GM23338 (cell line): ENCODE measurements around the gene IYD. TPM values are rescaled to one million over a fixed set of nuclear protein-coding genes. Genes with fewer than 3 reads are reported as not detected.

ENCODE experiments used
- ATAC-seq: fragments of 200-7000 bp; cut with Tn5 transposase; 3 replicates; pipeline ENCODE4 v1.9.1; 2020
- DNase-seq: peaks from one replicate; pipeline ENCODE4 v3.0.0-alpha.2; 2015; ENCODE audit warnings: low spot score
- H2AFZ ChIP-seq: fragments of 200-600 bp; sonication (generic); 2 replicates; pipeline ENCODE4 v1.8.0; 2016; ENCODE audit warnings: antibody characterized with exemption, mild to moderate bottlenecking, moderate library complexity
- H3F3A ChIP-seq: fragments of 200-600 bp; sonication (generic); replicated peaks from 2 replicates; pipeline ENCODE4 v1.8.0; 2017; ENCODE audit warnings: antibody characterized with exemption, mixed run types, low read depth
- H3K27ac ChIP-seq: fragments of 200-600 bp; sonication (generic); 2 replicates; pipeline ENCODE4 v1.6.1; 2016; ENCODE audit warnings: low read depth
- H3K27me3 ChIP-seq: fragments of 200-600 bp; sonication (generic); 2 replicates; pipeline ENCODE4 v1.8.0; 2016; ENCODE audit warnings: mild to moderate bottlenecking, mixed run types, moderate library complexity; ENCODE audit not compliant: insufficient read depth
- H3K36me3 ChIP-seq: fragments of 200-600 bp; sonication (generic); 2 replicates; pipeline ENCODE4 v1.8.0; 2016; ENCODE audit warnings: mild to moderate bottlenecking; ENCODE audit not compliant: insufficient read depth
- H3K4me1 ChIP-seq: fragments of 200-600 bp; sonication (generic); 2 replicates; pipeline ENCODE4 v1.8.0; 2016; ENCODE audit warnings: mild to moderate bottlenecking, moderate library complexity; ENCODE audit not compliant: insufficient read depth
- H3K4me2 ChIP-seq: fragments of 200-600 bp; sonication (generic); 2 replicates; pipeline ENCODE4 v1.7.1; 2017; ENCODE audit warnings: mixed run types
- H3K4me3 ChIP-seq: fragments of 200-600 bp; sonication (generic); 2 replicates; pipeline ENCODE4 v1.6.1; 2016; ENCODE audit warnings: mixed run types
- H3K79me2 ChIP-seq: fragments of 200-600 bp; sonication (generic); replicated peaks from 2 replicates; pipeline ENCODE4 v1.8.0; 2017; ENCODE audit warnings: mild to moderate bottlenecking; ENCODE audit not compliant: insufficient read depth
- H3K9me2 ChIP-seq: fragments of 200-600 bp; sonication (generic); 2 replicates; pipeline ENCODE4 v1.8.0; 2017; ENCODE audit not compliant: insufficient read depth
- H4K20me1 ChIP-seq: fragments of 200-600 bp; sonication (generic); replicated peaks from 2 replicates; pipeline ENCODE4 v1.8.0; 2017; ENCODE audit warnings: mild to moderate bottlenecking; ENCODE audit not compliant: insufficient read depth
- H3K27ac Mint-ChIP-seq: 2 replicates; pipeline ENCODE4 v1.8.0; 2020; ENCODE audit warnings: inconsistent platforms, mild to moderate bottlenecking, moderate library complexity, mixed read lengths
- H3K27me3 Mint-ChIP-seq: 3 replicates; pipeline ENCODE4 v1.8.0; 2022; ENCODE audit warnings: low read depth, mild to moderate bottlenecking, moderate library complexity, mixed read lengths, inconsistent platforms; ENCODE audit not compliant: insufficient read depth, poor library complexity
- H3K36me3 Mint-ChIP-seq: 3 replicates; pipeline ENCODE4 v1.8.0; 2021; ENCODE audit warnings: low read depth, mild to moderate bottlenecking, inconsistent platforms, moderate library complexity, mixed read lengths
- H3K4me1 Mint-ChIP-seq: 3 replicates; pipeline ENCODE4 v1.8.0; 2020; ENCODE audit warnings: mild to moderate bottlenecking, inconsistent platforms, mixed read lengths
- H3K4me3 Mint-ChIP-seq: 3 replicates; pipeline ENCODE4 v1.8.0; 2021; ENCODE audit warnings: moderate library complexity, mild to moderate bottlenecking, inconsistent platforms, mixed read lengths
- H3K9me3 Mint-ChIP-seq: 3 replicates; pipeline ENCODE4 v1.8.0; 2020; ENCODE audit warnings: moderate library complexity, mild to moderate bottlenecking, inconsistent platforms, mixed read lengths
- CREB1 ChIP-seq: fragments of 250-450 bp; sonication (Bioruptor Pico); IDR thresholded peaks from 2 replicates; pipeline ENCODE4 v1.5.0; 2020; ENCODE audit warnings: low read depth, mild to moderate bottlenecking, moderate library complexity
- CTCF ChIP-seq, 2 experiments: fragments of 200-600 bp in 1 of 2; sonication (generic) in 1 of 2; conservative IDR thresholded peaks; 2 replicates each; pipeline versions ENCODE4 v1.5.1 to v1.6.1; 2016 to 2017; ENCODE audit warnings: antibody characterized with exemption in 2 of 2, low read depth in 2 of 2, mild to moderate bottlenecking in 2 of 2, moderate library complexity in 1 of 2
- ETS1 ChIP-seq: IDR thresholded peaks from 2 replicates; pipeline ENCODE4 v1.6.1; 2016; ENCODE audit warnings: antibody characterized with exemption
- EZH2 ChIP-seq: fragments of 200-600 bp; sonication (generic); IDR thresholded peaks from one replicate; pipeline ENCODE4 v1.8.0; 2017; ENCODE audit warnings: antibody characterized with exemption, mild to moderate bottlenecking, low read depth; ENCODE audit not compliant: unreplicated experiment
- EZH2phosphoT487 ChIP-seq: fragments of 200-600 bp; sonication (generic); IDR thresholded peaks from one replicate; pipeline ENCODE4 v1.8.1; 2018; ENCODE audit warnings: antibody characterized with exemption; ENCODE audit not compliant: unreplicated experiment
- JUNB ChIP-seq: IDR thresholded peaks from one replicate; pipeline ENCODE4 v1.6.1; 2016; ENCODE audit warnings: antibody characterized with exemption; ENCODE audit not compliant: unreplicated experiment
- NANOG ChIP-seq: IDR thresholded peaks from 2 replicates; pipeline ENCODE4 v1.6.1; 2016; ENCODE audit warnings: antibody characterized with exemption, borderline replicate concordance
- POLR2AphosphoS5 ChIP-seq: IDR thresholded peaks from 2 replicates; pipeline ENCODE4 v1.6.1; 2016; ENCODE audit warnings: antibody characterized with exemption, low read depth
- REST ChIP-seq: IDR thresholded peaks from one replicate; pipeline ENCODE4 v1.6.1; 2018; ENCODE audit warnings: antibody characterized with exemption; ENCODE audit not compliant: unreplicated experiment
- STAT1 ChIP-seq: IDR thresholded peaks from one replicate; pipeline ENCODE4 v1.6.1; 2016; ENCODE audit warnings: antibody characterized with exemption; ENCODE audit not compliant: unreplicated experiment
- ZNF114 ChIP-seq: fragments of 250-450 bp; sonication (Bioruptor Pico); IDR thresholded peaks from 2 replicates; pipeline ENCODE4 v1.5.0; 2020; ENCODE audit warnings: mild to moderate bottlenecking, moderate library complexity
- ZNF331 ChIP-seq: fragments of 250-450 bp; sonication (Bioruptor Pico); IDR thresholded peaks from 2 replicates; pipeline ENCODE4 v1.5.0; 2020; ENCODE audit warnings: low read depth, mild to moderate bottlenecking, moderate library complexity
- ZNF462 ChIP-seq: fragments of 250-450 bp; sonication (Bioruptor Pico); IDR thresholded peaks from 2 replicates; pipeline ENCODE4 v1.5.0; 2020; ENCODE audit warnings: mild to moderate bottlenecking, moderate library complexity
- polyA plus RNA-seq: library from polyadenylated mRNA; unstranded; fragments of >200 nt; fragmentation: Nextera tagmentation; extraction: Ambion mirVana; gene quantifications from 2 replicates; pipeline ENCODE4 v1.2.1, GENCODE V29; 2016
- total RNA-seq: library from RNA; depleted of rRNA; stranded (reverse); fragments of >200 nt; shearing (Covaris generic); gene quantifications from 2 replicates; pipeline ENCODE4 v1.2.3, GENCODE V29; 2014

IYD gene
- total and polyA plus RNA-seq, 2 experiments from 2014 or later, result not detected

- no peak overlapping the region for H2AFZ ChIP-seq
- no peak overlapping the region for H3K4me3 ChIP-seq
- no peaks in the 10 kb centered on the region for H3F3A ChIP-seq
- H3K4me2 ChIP-seq, result no peak overlapping the region
- H3K4me1 ChIP-seq, result no peaks in the 10 kb centered on the region
- no peaks in the 10 kb centered on the region for H3K9me2 ChIP-seq
- Mint-ChIP-seq H3K4me1 (no peaks in the 10 kb centered on the region), H3K9me3 (peaks cover 3% of the 10 kb centered on the region; the same call in 1 of the 3 replicates), H3K27ac (no peak overlapping the region), H3K4me3 (no peak overlapping the region), H3K36me3 (no peaks in the 10 kb centered on the region), H3K27me3 (no peaks in the 10 kb centered on the region)
- no peaks in the 10 kb centered on the region for H3K36me3 ChIP-seq
- no peaks in the 10 kb centered on the region for H4K20me1 ChIP-seq
- TF ChIP-seq POLR2AphosphoS5, result no peak
- TF ChIP-seq EZH2, result no peak
- no peak for TF ChIP-seq EZH2phosphoT487
- no peak for TF ChIP-seq ZNF331 (CRISPR knock-in tag)
- no peak for TF ChIP-seq NANOG
- no peak for TF ChIP-seq REST
- no peak for TF ChIP-seq ZNF462 (CRISPR knock-in tag)
- TF ChIP-seq ZNF114 (CRISPR knock-in tag), result no peak
- no peak for TF ChIP-seq JUNB
- TF ChIP-seq STAT1, result no peak
- TF ChIP-seq ETS1, result no peak
- no peak for TF ChIP-seq CTCF (conservative IDR thresholded peaks at IDR 0.05; ENCODE audit: low read depth in 2 of 2)
- no peak for TF ChIP-seq CREB1 (CRISPR knock-in tag)
- H3K27me3 ChIP-seq, result no peaks in the 10 kb centered on the region
- ATAC-seq (no peak), DNase-seq (no peak)
- H3K27ac ChIP-seq, result no peak overlapping the region
- no peaks in the 10 kb centered on the region for H3K79me2 ChIP-seq
These were observed 56.7 kb downstream of the IYD start for GRCh38 chr6:150425508-150425907.
